HepG2 (cell line): Measurements from ENCODE around the gene GFRA3.

Experiments
- CREBL2 ChIP-seq: sonication (generic); formaldehyde crosslinking; IDR thresholded peaks from 2 replicates; pipeline ENCODE4 v1.8.1; 2023; ENCODE audit warnings: missing genetic modification reagents, mild to moderate bottlenecking, borderline replicate concordance
- EP300 ChIP-seq, 3 experiments: sonication (generic) in 1 of 3; formaldehyde crosslinking in 1 of 3; IDR thresholded peaks; 2 replicates each; pipeline versions ENCODE4 v1.5.1 to v1.6.1; 2011 to 2020; ENCODE audit warnings: low read depth in 2 of 3, low read length in 2 of 3, borderline replicate concordance in 1 of 3, improper control_type of control experiment in 1 of 3, mild to moderate bottlenecking in 1 of 3, missing genetic modification reagents in 1 of 3, moderate library complexity in 1 of 3
- MLLT10 ChIP-seq: sonication (generic); formaldehyde crosslinking; IDR thresholded peaks from 2 replicates; pipeline ENCODE4 v1.4.0; 2020; ENCODE audit warnings: missing genetic modification reagents
- POLR2A ChIP-seq, 2 experiments: IDR thresholded peaks; 2 replicates each; pipeline ENCODE4 v1.6.1; 2011; ENCODE audit warnings: low read depth in 2 of 2, low read length in 2 of 2, mild to moderate bottlenecking in 1 of 2, moderate library complexity in 1 of 2; ENCODE audit not compliant: insufficient read depth in 1 of 2
- POLR2AphosphoS5 ChIP-seq: IDR thresholded peaks from 2 replicates; pipeline ENCODE4 v1.6.1; 2012; ENCODE audit warnings: low read depth, low read length
- PTBP1 ChIP-seq: fragments of 200-400 bp; formaldehyde crosslinking; IDR thresholded peaks from 2 replicates; pipeline ENCODE4 v1.6.1; 2018; ENCODE audit warnings: low read length, low read depth; ENCODE audit not compliant: poor library complexity, severe bottlenecking
- SP140L ChIP-seq: sonication (generic); formaldehyde crosslinking; IDR thresholded peaks from 2 replicates; pipeline ENCODE4 v1.4.0; 2020; ENCODE audit warnings: missing genetic modification reagents, borderline replicate concordance
- ZNF382 ChIP-seq: sonication (generic); formaldehyde crosslinking; IDR thresholded peaks from 2 replicates; pipeline ENCODE4 v1.5.0; 2020; ENCODE audit warnings: missing genetic modification reagents, mild to moderate bottlenecking, borderline replicate concordance
- TF ChIP-seq, protein P1 (sequence below): sonication (generic); formaldehyde crosslinking; IDR thresholded peaks from 2 replicates; pipeline ENCODE4 v1.5.0; 2020; ENCODE audit warnings: mild to moderate bottlenecking, missing genetic modification reagents, moderate library complexity
- TF ChIP-seq, protein P2 (sequence below): sonication (generic); formaldehyde crosslinking; IDR thresholded peaks from 2 replicates; pipeline ENCODE4 v1.4.0; 2020; ENCODE audit warnings: missing genetic modification reagents
- TF ChIP-seq, protein P3 (sequence below): sonication (generic); formaldehyde crosslinking; IDR thresholded peaks from 2 replicates; pipeline ENCODE4 v1.4.0; 2020; ENCODE audit warnings: missing genetic modification reagents
- TF ChIP-seq, protein P4 (sequence below): sonication (generic); formaldehyde crosslinking; IDR thresholded peaks from 2 replicates; pipeline ENCODE4 v1.4.0; 2020; ENCODE audit warnings: missing genetic modification reagents

- TF ChIP-seq PTBP1 (no peak), POLR2A (IDR thresholded peaks at IDR 0.05; ENCODE audit: insufficient read depth in 1 of 2, low read depth in 2 of 2, low read length in 2 of 2) (no peak), CREBL2 (CRISPR knock-in tag) (no peak), EP300 (IDR thresholded peaks at IDR 0.05; ENCODE audit: low read depth in 2 of 2, low read length in 2 of 2) (no peak), EP300 (CRISPR knock-in tag; IDR thresholded peaks at IDR 0.05; ENCODE audit: borderline replicate concordance) (no peak), ZNF382 (CRISPR knock-in tag) (no peak), POLR2AphosphoS5 (no peak), MLLT10 (CRISPR knock-in tag) (no peak), SP140L (no peak)
- TF ChIP-seq, protein P1, sequence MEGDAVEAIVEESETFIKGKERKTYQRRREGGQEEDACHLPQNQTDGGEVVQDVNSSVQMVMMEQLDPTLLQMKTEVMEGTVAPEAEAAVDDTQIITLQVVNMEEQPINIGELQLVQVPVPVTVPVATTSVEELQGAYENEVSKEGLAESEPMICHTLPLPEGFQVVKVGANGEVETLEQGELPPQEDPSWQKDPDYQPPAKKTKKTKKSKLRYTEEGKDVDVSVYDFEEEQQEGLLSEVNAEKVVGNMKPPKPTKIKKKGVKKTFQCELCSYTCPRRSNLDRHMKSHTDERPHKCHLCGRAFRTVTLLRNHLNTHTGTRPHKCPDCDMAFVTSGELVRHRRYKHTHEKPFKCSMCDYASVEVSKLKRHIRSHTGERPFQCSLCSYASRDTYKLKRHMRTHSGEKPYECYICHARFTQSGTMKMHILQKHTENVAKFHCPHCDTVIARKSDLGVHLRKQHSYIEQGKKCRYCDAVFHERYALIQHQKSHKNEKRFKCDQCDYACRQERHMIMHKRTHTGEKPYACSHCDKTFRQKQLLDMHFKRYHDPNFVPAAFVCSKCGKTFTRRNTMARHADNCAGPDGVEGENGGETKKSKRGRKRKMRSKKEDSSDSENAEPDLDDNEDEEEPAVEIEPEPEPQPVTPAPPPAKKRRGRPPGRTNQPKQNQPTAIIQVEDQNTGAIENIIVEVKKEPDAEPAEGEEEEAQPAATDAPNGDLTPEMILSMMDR (CRISPR knock-in tag), result no peak
- TF ChIP-seq, protein P2, sequence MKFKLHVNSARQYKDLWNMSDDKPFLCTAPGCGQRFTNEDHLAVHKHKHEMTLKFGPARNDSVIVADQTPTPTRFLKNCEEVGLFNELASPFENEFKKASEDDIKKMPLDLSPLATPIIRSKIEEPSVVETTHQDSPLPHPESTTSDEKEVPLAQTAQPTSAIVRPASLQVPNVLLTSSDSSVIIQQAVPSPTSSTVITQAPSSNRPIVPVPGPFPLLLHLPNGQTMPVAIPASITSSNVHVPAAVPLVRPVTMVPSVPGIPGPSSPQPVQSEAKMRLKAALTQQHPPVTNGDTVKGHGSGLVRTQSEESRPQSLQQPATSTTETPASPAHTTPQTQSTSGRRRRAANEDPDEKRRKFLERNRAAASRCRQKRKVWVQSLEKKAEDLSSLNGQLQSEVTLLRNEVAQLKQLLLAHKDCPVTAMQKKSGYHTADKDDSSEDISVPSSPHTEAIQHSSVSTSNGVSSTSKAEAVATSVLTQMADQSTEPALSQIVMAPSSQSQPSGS (CRISPR knock-in tag), result no peak
- TF ChIP-seq, protein P3, sequence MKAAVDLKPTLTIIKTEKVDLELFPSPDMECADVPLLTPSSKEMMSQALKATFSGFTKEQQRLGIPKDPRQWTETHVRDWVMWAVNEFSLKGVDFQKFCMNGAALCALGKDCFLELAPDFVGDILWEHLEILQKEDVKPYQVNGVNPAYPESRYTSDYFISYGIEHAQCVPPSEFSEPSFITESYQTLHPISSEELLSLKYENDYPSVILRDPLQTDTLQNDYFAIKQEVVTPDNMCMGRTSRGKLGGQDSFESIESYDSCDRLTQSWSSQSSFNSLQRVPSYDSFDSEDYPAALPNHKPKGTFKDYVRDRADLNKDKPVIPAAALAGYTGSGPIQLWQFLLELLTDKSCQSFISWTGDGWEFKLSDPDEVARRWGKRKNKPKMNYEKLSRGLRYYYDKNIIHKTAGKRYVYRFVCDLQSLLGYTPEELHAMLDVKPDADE (CRISPR knock-in tag), result no peak
- TF ChIP-seq, protein P4, sequence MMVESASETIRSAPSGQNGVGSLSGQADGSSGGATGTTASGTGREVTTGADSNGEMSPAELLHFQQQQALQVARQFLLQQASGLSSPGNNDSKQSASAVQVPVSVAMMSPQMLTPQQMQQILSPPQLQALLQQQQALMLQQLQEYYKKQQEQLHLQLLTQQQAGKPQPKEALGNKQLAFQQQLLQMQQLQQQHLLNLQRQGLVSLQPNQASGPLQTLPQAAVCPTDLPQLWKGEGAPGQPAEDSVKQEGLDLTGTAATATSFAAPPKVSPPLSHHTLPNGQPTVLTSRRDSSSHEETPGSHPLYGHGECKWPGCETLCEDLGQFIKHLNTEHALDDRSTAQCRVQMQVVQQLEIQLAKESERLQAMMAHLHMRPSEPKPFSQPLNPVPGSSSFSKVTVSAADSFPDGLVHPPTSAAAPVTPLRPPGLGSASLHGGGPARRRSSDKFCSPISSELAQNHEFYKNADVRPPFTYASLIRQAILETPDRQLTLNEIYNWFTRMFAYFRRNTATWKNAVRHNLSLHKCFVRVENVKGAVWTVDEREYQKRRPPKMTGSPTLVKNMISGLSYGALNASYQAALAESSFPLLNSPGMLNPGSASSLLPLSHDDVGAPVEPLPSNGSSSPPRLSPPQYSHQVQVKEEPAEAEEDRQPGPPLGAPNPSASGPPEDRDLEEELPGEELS (CRISPR knock-in tag), result no peak
These were observed 49.7 kb downstream of the GFRA3 start for GRCh38 chr5:138224712-138225111.
